NB4 (cell line): Measurements from ENCODE around the gene PHYKPL.
A peak's percentile ranks its signal among the peaks of the same experiment; 100 is the strongest.

ENCODE experiments used
- DNase-seq: peaks from one replicate; pipeline ENCODE4 v3.0.0; 2010; ENCODE audit warnings: low read depth
- H3K4me3 ChIP-seq: one replicate; pipeline ENCODE4 v1.5.1; 2011; ENCODE audit warnings: mild to moderate bottlenecking, low read depth, low read length, moderate library complexity
- MYC ChIP-seq: IDR thresholded peaks from 2 replicates; pipeline ENCODE4 v1.6.1; 2011; ENCODE audit warnings: low read depth, low read length
- POLR2A ChIP-seq: IDR thresholded peaks from 2 replicates; pipeline ENCODE4 v1.6.1; 2011; ENCODE audit warnings: mild to moderate bottlenecking; ENCODE audit not compliant: insufficient read length; ENCODE audit errors: extremely low read depth
- TF ChIP-seq, protein P1 (sequence below): IDR thresholded peaks from one replicate; pipeline ENCODE4 v1.5.1; 2012; ENCODE audit warnings: low read depth, low read length
- TF ChIP-seq, protein P2 (sequence below): IDR thresholded peaks from 2 replicates; pipeline ENCODE4 v1.6.1; 2011; ENCODE audit warnings: low read depth, low read length

PHYKPL gene

DNA sequence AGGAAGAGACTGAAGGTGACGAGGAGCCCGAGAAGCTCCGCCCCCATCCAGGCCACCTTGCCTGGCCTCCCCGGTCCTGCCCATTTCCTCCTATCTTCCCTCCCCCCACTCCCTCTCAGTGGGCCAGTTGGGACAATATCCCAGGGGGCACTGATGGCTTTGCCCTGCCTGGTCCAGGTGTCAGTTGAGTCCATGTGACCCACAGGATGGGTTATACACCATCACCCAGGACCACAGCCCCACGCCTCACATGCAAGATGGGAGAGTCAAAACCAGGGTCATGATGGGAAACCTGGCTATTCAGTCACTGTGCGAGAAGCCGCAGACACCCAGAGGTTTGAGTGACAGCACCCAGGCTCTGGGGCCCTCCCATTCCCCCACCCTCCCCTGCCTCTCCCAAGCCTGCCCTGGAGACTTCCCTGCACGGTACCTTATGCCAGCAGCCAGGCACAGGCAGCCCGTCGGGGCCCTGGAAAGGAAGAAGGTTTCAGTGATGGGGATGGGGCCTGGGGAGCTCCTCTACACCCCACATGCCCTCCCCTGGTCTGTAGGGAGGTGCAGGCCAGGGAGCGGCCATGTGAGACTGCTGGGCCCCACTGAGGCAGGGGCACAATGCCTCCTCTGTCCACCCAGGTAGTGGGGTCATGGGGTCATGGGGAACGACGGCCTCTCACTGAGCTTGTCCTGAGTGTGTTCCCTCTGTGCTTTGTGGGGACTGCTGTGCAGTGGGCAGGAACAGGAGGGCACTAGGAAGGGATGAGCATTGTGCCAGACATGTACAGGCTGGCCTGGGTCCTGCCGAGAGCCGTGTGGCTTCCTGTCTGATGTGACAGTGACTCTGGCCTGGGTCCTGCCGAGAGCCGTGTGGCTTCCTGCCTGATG lies 6.3 kb upstream of the PHYKPL start:
- no peak overlapping the region for H3K4me3 ChIP-seq
- TF ChIP-seq, protein P1, sequence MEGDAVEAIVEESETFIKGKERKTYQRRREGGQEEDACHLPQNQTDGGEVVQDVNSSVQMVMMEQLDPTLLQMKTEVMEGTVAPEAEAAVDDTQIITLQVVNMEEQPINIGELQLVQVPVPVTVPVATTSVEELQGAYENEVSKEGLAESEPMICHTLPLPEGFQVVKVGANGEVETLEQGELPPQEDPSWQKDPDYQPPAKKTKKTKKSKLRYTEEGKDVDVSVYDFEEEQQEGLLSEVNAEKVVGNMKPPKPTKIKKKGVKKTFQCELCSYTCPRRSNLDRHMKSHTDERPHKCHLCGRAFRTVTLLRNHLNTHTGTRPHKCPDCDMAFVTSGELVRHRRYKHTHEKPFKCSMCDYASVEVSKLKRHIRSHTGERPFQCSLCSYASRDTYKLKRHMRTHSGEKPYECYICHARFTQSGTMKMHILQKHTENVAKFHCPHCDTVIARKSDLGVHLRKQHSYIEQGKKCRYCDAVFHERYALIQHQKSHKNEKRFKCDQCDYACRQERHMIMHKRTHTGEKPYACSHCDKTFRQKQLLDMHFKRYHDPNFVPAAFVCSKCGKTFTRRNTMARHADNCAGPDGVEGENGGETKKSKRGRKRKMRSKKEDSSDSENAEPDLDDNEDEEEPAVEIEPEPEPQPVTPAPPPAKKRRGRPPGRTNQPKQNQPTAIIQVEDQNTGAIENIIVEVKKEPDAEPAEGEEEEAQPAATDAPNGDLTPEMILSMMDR = no peak
- TF ChIP-seq MYC = no peak
- TF ChIP-seq, protein P2, sequence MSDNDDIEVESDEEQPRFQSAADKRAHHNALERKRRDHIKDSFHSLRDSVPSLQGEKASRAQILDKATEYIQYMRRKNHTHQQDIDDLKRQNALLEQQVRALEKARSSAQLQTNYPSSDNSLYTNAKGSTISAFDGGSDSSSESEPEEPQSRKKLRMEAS = no peak
- TF ChIP-seq POLR2A = no peak
- DNase-seq = no peak

DNA sequence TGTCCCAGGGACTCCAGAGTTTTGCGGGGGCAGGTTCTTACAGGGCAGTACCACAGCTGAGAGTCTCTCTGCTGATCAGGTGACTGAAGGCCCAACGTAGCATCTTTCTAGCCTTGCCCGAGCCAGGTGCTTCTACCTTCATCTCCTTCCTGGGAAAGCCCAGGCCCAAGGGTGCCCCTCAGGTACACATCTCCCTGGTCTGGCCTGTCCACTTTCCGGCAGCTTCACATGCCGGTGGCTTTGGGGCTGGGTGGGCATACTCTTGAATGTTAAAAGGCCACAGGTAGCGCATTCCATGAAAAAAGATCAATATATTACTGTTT lies 5.7 kb upstream of the PHYKPL start:
- no peak for DNase-seq
- TF ChIP-seq, protein P1 = no peak
- TF ChIP-seq POLR2A = no peak
- no peak for TF ChIP-seq MYC
- TF ChIP-seq, protein P2 = no peak

DNA sequence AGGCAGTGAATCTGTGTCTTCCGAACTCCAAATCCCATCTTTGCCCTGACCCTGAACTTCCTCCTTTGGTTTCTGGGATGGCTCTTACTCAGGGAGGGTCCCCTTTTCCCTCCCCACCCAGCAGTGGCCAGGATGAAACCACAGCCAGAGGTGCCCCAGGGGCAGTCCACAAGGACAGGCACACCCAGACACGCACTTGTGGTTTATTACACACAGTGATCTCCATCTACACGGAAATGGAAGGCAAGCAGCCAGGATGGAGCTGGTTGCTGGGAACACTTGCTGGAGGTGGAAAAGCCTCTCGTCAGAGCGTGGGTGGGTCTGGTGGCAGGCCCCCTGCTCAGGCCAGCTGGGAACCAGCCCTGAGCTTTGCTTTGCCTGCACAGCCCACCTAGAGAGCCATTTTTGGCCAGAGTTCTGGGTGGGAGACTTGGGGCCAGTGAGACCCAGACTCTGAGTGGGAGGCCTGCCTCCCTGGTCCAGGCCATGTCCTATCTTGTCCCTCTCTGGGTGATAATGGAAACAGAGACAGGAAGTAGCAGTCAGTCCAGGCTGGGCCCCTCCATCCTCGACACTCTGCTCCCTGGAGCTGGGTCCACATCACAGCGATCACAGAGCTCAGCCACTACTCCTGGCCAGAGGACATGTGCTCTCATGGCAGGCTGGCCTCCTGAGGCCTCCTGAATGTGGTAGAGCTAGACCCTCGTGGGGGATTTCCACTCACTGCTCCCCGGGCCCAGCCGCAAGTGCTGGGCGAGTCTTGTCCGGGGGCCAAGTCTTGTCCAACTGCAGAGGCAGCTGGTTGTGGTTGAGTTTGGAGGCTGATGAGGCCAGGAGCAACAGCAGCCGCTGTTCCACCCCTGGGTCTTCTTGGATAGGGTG lies 5.1 kb upstream of the PHYKPL start:
- H3K4me3 ChIP-seq = no peak overlapping the region
- TF ChIP-seq, protein P2 = no peak
- TF ChIP-seq, protein P1 = no peak
- TF ChIP-seq MYC (no peak), POLR2A (no peak)
- DNase-seq = no peak

More for the DNA sequence above, 5.7 kb upstream of the PHYKPL start:
- no peak overlapping the region for H3K4me3 ChIP-seq

DNA sequence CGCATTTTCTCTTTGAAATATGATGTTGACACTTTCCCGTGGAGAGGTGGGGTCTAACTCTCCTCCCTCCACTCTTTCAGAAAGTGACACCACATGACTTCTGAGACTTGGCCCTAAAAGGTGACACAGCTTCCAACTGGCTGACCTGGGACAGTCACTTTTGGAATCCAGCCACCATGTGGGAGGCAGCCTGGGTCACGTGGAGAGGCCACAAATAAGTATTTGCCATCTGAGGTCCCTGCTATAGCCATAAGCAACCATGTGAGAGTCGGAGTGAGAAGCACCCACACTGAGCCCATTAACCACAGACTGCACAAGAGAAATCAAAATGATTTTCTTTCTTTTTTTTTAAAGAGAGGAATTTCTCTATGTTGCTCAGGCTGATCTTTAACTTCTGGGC lies 4.1 kb upstream of the PHYKPL start:
- DNase-seq = no peak
- no peak overlapping the region for H3K4me3 ChIP-seq
- TF ChIP-seq, protein P2 = 0 out of 2 replicates have a peak, but pooled peaks have one; percentile 7
- no peak for TF ChIP-seq MYC
- no peak for TF ChIP-seq POLR2A
- TF ChIP-seq, protein P1 = no peak

DNA sequence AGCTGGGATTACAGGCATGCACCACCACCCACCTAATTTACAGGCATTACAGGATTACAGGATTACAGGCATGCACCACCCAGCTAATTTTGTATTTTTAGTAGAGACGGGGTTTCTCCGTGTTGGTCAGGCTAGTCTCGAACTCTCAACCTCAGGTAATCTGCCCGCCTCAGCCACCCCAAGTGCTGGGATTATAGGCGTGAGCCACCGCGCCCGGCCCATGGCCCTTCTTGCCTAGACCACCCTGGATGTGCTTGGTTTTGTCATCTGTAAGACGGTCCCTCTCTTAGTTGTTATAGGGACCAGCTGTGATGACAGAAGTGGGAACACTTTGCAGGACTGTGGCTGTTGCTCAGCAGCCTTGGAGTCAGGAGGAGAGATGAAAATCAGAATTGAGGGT lies 3.5 kb upstream of the PHYKPL start:
- no peak for DNase-seq
- TF ChIP-seq POLR2A (no peak), MYC (no peak)
- TF ChIP-seq, protein P1 = no peak
- TF ChIP-seq, protein P2 = no peak
- H3K4me3 ChIP-seq = no peak overlapping the region
